DND-41 (cell line): ENCODE measurements around the gene XPO6.

Source experiments
- ATAC-seq: fragments of 200-7000 bp; cut with Tn5 transposase; 3 replicates; pipeline ENCODE4 v1.9.1; 2021; ENCODE audit warnings: low read depth; ENCODE audit not compliant: insufficient read depth
- DNase-seq: peaks from one replicate; pipeline ENCODE4 v3.0.0-alpha.2; 2020
- H2AFZ ChIP-seq: 2 replicates; pipeline ENCODE4 v1.6.0; 2012; ENCODE audit warnings: low read depth, low read length
- H3K27ac ChIP-seq: 2 replicates; pipeline ENCODE4 v1.5.1; 2012; ENCODE audit warnings: low read length, inconsistent platforms
- H3K27me3 ChIP-seq: fragments of 200-600 bp; sonication (generic); 2 replicates; pipeline ENCODE4 v1.6.0; 2012; ENCODE audit warnings: low read length, mild to moderate bottlenecking, inconsistent platforms; ENCODE audit not compliant: insufficient read depth, poor library complexity
- H3K36me3 ChIP-seq: 2 replicates; pipeline ENCODE4 v1.5.1; 2012; ENCODE audit warnings: low read length, inconsistent platforms; ENCODE audit not compliant: insufficient read depth
- H3K4me1 ChIP-seq: 2 replicates; pipeline ENCODE4 v1.5.1; 2012; ENCODE audit warnings: mild to moderate bottlenecking, low read length; ENCODE audit not compliant: insufficient read depth
- H3K4me2 ChIP-seq: 2 replicates; pipeline ENCODE4 v1.6.0; 2012; ENCODE audit warnings: mild to moderate bottlenecking, moderate library complexity, low read length, inconsistent platforms; ENCODE audit not compliant: insufficient read depth
- H3K4me3 ChIP-seq, 2 experiments: fragments of 200-600 bp in 1 of 2; shearing (Covaris generic) in 1 of 2; 2 replicates each; pipeline ENCODE4 v1.5.1; 2012 to 2016; ENCODE audit warnings: inconsistent platforms in 2 of 2, low read length in 2 of 2, mild to moderate bottlenecking in 2 of 2, low read depth in 1 of 2, moderate library complexity in 1 of 2
- H3K79me2 ChIP-seq: 2 replicates; pipeline ENCODE4 v1.6.0; 2012; ENCODE audit warnings: low read length, inconsistent platforms; ENCODE audit not compliant: insufficient read depth
- H3K9ac ChIP-seq: 2 replicates; pipeline ENCODE4 v1.6.0; 2012; ENCODE audit warnings: low read depth, mild to moderate bottlenecking, inconsistent platforms, low read length, moderate library complexity
- H3K9me3 ChIP-seq: 2 replicates; pipeline ENCODE4 v1.5.1; 2012; ENCODE audit warnings: low read length, moderate library complexity, mild to moderate bottlenecking, inconsistent platforms; ENCODE audit not compliant: insufficient read depth, severe bottlenecking
- H4K20me1 ChIP-seq: 2 replicates; pipeline ENCODE4 v1.6.0; 2012; ENCODE audit warnings: low read length; ENCODE audit not compliant: insufficient read depth
- EZH2 ChIP-seq: IDR thresholded peaks from 3 replicates; pipeline ENCODE4 v1.6.1; 2012; ENCODE audit warnings: borderline replicate concordance, low read depth, mild to moderate bottlenecking, moderate library complexity, low read length, inconsistent platforms; ENCODE audit not compliant: severe bottlenecking
- TF ChIP-seq, protein P1 (sequence below): IDR thresholded peaks from 2 replicates; pipeline ENCODE4 v1.5.1; 2012; ENCODE audit warnings: borderline replicate concordance, low read length, moderate library complexity, mild to moderate bottlenecking; ENCODE audit not compliant: poor library complexity, severe bottlenecking; ENCODE audit errors: extremely low read depth

Gene XPO6

DNA sequence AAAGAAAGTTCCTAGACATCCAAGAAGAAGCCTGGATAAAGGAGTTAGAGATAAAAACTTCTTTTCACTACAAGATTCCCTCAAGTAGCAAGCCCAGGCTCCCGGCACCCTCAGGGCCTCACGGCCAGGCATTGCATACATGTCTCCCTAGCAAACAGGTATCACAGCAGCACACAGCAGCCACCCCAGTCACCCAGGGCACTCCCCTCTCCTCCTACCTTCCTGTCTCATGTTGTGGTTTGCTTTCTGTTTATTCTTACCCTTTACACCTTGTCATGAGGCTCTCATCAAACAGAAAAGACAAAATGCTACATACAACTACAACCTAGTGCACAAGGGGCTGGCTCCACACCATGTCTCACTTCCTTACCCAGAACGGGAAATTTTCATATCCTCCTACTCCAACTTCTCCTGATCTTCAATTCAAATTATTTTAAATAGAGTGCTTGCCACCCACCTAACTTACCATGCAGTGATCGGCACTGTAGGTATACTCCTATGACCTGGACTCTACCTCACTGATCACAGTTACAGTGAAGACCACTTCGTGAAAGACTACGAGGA is 42.7 kb downstream of the XPO6 start:
- Histone ChIP-seq H3K9ac (no peak overlapping the region), H3K4me1 (no peaks in the 10 kb centered on the region), H3K27me3 (no peaks in the 10 kb centered on the region), H3K79me2 (peaks cover 20% of the 10 kb centered on the region), H3K4me3 (no peak overlapping the region), H4K20me1 (peaks cover 4% of the 10 kb centered on the region; the same call in 1 of the 2 replicates), H3K4me2 (no peak overlapping the region), H3K9me3 (no peaks in the 10 kb centered on the region), H3K36me3 (peaks cover 81% of the 10 kb centered on the region), H3K27ac (no peak overlapping the region), H2AFZ (no peak overlapping the region)
- ATAC-seq, result no peak; the same call in 2 of the 3 replicates
- no peak for DNase-seq
- TF ChIP-seq, protein P1, sequence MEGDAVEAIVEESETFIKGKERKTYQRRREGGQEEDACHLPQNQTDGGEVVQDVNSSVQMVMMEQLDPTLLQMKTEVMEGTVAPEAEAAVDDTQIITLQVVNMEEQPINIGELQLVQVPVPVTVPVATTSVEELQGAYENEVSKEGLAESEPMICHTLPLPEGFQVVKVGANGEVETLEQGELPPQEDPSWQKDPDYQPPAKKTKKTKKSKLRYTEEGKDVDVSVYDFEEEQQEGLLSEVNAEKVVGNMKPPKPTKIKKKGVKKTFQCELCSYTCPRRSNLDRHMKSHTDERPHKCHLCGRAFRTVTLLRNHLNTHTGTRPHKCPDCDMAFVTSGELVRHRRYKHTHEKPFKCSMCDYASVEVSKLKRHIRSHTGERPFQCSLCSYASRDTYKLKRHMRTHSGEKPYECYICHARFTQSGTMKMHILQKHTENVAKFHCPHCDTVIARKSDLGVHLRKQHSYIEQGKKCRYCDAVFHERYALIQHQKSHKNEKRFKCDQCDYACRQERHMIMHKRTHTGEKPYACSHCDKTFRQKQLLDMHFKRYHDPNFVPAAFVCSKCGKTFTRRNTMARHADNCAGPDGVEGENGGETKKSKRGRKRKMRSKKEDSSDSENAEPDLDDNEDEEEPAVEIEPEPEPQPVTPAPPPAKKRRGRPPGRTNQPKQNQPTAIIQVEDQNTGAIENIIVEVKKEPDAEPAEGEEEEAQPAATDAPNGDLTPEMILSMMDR, result no peak
- no peak for TF ChIP-seq EZH2

DNA sequence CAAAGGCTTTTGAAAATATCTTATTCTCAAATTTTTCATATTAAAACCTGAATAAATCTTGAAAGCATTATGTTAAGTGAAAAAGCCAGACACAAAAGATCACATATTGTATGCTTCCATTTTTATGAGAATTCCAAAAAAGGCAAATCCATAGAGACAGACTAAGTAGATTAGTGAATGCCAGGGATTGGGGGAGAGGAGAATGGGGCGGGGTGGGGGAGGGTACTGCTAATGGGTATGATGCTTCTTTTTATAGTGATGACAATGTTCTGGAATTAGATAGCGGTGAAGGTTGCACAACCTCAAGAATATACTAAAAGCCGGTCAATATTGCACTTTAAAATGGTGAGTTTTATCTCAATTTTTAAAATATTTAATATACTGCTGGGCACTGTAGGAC is 44.0 kb downstream of the XPO6 start:
- Histone ChIP-seq H3K27ac (no peak overlapping the region), H3K36me3 (peaks cover 79% of the 10 kb centered on the region), H3K4me2 (no peak overlapping the region), H3K9ac (no peak overlapping the region), H3K4me3 (no peak overlapping the region), H3K79me2 (peaks cover 23% of the 10 kb centered on the region), H2AFZ (no peak overlapping the region), H3K27me3 (no peaks in the 10 kb centered on the region), H3K9me3 (no peaks in the 10 kb centered on the region), H3K4me1 (no peaks in the 10 kb centered on the region), H4K20me1 (0 out of 2 replicates have a peak, but pooled peaks cover 5% of the 10 kb centered on the region)
- TF ChIP-seq, protein P1, result no peak
- TF ChIP-seq EZH2, result no peak
- ATAC-seq (no peak), DNase-seq (no peak)

DNA sequence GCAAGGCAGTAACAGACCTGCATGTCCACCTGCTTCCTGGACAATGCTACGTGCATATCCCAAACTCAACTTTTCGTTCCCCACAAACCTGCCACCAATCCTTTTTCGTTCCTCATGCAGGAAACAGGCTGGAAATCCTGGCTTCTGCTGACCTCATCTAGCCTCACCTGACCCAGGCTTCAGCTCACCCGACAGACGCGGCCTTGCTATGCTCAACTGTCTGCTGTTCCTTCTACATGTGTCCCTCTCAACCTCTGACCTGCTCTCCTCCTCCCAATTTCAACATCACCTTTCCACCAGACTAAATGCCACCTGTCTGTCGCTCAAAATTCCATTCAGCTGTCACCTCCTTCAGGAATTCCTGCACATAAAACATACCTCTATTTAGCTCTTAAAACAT is 44.5 kb downstream of the XPO6 start:
- 0 out of 2 replicates have a peak, but pooled peaks cover 5% of the 10 kb centered on the region for H4K20me1 ChIP-seq
- H3K36me3 ChIP-seq, result peaks cover 78% of the 10 kb centered on the region
- ATAC-seq, result no peak
- DNase-seq, result no peak
- H3K4me3 ChIP-seq, result no peak overlapping the region
- no peaks in the 10 kb centered on the region for H3K9me3 ChIP-seq
- no peak overlapping the region for H2AFZ ChIP-seq
- no peak overlapping the region for H3K9ac ChIP-seq
- no peak for TF ChIP-seq EZH2
- TF ChIP-seq, protein P1, result no peak
- H3K4me2 ChIP-seq, result no peak overlapping the region
- no peaks in the 10 kb centered on the region for H3K27me3 ChIP-seq
- peaks cover 24% of the 10 kb centered on the region for H3K79me2 ChIP-seq
- no peaks in the 10 kb centered on the region for H3K4me1 ChIP-seq
- no peak overlapping the region for H3K27ac ChIP-seq
